Activated CD4-positive, CD25-positive, alpha-beta regulatory T cell treated with anti-CD3 and anti-CD28 coated beads, Interleukin-2, amount 50 U/mL, for 24 hours (primary cell): Measurements from ENCODE around the gene GPD1L.
"Not testable (repeated sequence)": the region's sequence is repeated elsewhere in the genome, so short reads cannot be mapped to it uniquely, and the experiment has no call there.

Source experiments
- ATAC-seq, 2 donors: fragments of 150-1000 bp; cut with Tn5 transposase; one replicate each; pipeline ENCODE4 v1.10.0; 2021; ENCODE audit warnings: mild to moderate bottlenecking in 1 of 2, moderate library complexity in 1 of 2

The GPD1L gene

DNA sequence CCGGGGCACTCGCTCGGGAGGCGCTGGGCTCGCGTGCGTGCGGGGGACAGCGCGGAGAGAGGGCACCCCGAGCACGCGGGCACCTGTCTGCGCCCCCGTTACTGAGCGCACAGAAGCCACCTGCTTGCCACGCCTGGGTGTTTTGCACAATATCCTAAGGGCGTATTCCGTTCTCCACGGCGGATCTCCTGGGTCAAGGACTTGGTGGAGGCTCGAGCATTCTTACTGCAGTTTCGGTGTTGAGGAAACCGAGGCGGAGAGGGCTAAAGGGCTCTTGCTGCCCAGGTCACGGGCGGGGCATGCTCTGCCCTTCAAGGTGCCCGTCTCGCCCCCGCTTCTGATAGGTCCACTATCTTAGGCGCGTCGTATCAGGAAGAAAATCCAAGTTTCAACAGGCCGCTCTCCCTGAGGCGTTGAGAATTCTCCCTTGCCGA lies 526 bp downstream of the GPD1L start:
- no peak for ATAC-seq

DNA sequence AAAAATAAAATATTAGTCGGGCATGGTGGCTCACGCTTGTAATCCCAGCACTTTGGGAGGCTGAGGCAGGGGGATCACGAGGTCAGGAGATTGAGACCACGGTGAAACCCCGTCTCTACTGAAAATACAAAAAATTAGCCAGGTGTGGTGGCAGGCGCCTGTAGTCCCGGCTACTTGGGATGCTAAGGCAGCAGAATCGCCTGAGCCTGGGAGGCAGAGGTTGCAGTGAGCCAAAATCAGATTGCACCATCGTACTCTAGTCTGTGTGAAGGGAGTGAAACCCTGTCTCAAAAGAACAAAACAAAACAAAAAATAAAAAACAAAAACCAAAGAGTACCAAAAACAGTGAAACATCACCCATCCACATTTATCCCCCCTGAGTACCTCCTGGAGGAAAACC lies 1.8 kb downstream of the GPD1L start:
- not testable (repeated sequence) for ATAC-seq

DNA sequence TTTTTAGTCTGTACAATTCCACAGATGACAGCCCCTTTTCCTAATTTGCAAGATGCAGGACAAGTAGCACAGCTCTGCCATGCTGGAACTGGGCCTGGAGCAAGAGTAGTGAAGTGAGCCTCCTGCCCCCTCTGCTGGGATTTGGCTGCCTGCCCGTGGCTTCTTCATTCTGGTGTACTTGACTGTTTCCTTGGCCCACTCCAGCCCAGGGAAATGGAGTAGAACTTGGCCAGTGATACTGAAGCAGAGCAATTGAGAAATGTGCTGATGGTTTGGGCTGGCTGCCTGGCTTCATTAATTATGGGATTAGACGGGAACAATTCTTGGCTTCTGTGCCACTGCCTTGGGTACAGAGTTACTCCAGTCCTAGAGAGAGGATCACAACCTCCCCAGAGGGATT lies 2.8 kb downstream of the GPD1L start:
- ATAC-seq, result no peak

DNA sequence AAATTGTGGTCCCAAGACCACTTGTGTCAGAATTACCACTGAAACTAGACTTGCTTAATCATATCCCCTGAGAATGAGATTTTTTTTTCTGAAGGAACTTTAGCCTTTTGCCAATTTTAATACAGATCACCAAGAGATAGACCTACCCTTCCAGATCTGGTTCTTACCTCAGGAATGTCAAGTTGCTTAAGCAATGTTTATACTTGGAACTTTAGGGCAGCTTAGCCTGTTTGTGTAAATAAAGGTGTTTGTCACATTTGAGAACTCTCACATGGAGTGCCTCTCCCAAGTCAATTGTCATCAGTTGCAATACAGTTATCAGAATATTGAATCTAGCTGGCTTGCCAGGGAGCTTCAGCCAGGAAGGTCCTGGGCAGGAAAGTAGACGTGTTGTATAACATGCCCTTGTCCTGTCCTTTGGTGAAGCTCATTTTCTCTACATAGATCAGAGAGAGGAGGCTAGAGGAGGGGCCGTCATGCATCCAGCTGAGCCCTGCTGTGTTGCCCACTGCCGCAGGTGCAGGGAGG lies 3.9 kb downstream of the GPD1L start:
- no peak for ATAC-seq

DNA sequence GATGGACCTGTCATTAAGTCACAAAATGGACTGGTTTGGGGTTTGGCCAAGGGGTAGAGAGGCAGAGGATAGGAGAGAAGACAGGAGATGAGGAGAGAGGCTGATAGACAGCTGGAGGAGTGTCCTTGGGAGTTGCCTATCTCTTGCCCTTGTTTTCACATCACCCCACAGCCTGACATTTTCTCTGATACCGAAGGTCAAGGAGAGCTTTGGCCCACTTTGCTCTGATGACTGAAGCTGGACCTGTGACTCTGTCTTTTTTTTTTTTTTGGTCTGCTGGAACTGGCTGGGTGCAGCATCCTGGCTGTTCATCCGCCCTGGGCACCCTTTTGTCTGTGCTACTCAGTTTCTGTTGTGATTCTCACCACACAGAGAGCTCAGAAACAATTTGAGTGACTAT lies 5.1 kb downstream of the GPD1L start:
- no peak for ATAC-seq

DNA sequence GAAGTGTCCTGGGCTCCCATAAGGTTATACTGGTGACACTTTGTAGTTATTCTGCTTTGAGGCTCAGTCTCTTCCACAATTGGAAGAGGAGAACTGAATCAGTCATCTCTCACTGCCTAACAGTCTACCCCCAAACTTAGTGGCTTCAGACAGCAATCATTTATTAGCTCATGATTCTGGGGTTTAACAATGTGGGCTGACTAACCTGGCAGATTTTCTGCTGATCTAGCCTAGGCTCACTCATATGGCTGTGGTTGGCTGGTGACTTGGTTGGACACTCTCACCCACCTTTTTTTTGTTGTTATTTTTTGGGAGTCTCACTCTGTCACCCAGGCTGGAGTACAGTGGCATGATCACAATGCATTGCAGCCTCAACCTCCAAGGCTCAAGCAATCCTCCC lies 7.1 kb downstream of the GPD1L start:
- peak; percentile 70 to 74 for ATAC-seq

DNA sequence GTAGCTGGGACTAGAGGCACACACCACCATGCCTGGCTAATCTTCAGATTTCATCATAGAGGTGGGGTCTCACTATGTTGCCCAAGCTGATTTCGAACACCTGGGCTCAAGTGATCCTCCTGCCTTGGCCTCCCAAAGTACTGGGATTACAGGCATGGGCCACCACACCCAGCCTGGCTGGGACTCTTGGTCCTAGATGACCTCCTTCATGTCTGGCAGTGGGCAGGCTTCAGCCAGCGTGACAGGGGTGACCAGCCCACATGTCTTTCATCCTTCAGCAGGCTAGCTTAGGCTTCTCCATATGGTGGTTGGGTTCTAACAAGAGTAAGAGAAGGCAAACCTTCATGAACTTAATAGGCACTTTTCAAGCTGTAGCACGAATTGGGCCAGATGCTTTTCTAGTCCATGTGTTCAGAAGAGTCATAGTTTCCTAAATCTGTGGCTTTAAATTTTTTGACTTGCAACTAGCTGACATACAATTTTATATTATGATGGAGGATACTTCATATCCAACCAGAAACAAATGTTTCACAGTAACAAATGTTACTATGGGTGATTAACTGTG lies 7.6 kb downstream of the GPD1L start:
- ATAC-seq, result no peak

DNA sequence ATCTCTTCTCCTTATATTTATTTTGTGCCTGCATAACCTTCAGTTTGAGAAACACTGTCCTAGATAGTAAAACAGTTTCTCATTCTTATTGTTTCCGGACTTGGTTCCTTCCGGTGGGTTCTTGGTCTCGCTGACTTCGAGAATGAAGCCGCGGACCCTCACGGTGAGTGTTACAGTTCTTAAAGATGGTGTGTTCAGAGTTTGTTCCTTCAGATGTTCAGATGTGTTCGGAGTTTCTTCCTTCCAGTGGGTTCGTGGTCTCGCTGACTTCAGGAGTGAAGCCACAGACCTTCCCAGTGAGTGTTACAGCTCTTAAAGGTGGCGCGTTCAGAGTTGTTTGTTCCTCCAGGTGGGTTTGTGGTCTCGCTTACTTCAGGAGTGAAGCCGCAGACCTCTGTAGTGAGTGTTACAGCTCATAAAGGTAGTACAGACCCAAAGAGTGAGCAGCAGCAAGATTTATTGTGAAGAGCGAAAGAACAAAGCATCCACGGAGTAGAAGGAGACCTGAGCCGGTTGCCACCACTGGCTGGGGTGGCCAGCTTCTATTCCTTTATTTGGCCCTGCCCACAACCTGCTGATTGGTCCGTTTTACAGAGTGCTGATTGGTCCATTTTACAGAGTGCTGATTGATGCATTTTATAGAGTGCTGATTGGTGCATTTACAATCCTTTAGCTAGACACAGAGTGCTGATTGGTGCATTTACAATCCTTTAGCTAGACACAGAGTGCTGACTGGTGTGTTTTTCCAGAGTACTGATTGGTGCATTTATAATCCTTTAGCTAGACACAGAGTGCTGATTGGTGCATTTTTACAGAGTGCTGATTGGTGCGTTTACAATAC lies 8.3 kb downstream of the GPD1L start:
- peak; percentile 48 to 55 for ATAC-seq

DNA sequence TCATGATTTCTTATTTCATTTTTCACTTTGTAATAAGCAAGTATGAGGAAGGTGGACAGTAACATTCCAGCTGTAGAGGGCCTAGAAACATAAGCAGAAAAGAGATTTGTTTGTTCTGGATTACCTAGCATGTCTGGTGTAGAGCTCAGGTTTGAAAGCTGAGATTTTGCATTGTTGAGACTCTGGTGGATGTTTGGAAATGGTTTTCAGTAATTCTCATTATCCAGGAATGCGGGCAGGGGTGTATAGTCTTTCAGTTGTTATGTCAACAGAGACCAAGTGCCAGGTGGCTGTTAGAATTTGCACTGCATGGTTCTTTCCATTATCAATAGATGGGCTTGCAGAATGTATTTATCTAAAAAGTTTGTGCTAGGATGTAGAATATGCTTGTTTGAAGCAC lies 10.9 kb downstream of the GPD1L start:
- no peak for ATAC-seq

DNA sequence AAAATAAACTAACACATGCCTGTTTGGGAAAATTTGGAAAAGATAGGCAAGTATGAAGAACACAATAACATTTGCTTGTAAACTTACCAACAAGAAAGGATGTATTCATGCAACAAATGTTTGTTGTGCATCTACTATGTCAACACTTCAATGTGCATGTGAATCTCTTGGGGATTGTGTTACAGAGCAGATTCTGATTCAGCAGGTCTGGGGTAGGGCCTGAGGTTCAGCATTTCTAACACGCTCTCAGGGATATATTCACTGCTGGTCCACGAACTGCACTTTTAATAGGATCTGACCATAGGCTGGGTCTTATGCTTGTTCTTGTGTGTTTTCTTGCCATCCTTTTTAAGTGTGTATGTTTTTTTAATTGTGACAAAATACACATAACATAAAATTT lies 11.8 kb downstream of the GPD1L start:
- ATAC-seq, result no peak

DNA sequence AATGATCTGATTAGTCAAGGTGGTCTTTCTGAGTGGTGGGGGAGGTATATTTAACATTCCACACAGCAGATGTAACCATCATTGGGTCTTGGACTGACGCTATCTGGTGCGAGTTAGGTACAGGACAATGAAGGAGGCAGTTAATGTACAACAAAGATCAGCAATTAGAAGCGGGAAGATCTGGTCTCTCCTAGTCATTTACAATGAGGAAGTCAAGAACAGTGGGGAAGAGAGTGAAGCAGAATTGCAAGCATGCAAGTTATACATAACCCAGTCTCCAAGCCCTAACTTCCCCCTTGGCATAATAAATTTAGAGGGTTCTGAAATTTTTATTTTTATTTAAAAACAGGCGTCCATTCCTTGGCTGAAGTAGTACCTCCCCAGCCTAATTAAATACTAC lies 14.1 kb downstream of the GPD1L start:
- no peak for ATAC-seq

DNA sequence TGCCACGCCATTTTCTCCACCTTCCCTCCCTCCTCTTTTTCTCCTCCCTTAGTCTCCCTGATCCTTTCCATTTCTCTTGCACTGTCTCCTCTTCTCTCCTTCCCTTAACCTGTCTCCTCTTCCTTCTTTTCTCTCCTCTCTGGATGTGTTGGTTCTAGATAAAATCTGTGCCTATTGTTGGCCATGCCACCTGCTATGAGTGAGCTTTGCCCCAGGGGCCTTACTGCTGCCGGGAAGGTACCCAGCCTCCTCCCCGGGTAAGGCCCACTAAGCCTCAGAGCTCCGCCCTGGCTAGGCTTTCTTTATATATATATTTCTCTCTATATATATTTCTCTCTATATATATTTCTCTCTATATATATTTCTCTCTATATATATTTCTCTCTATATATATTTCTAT lies 14.7 kb downstream of the GPD1L start:
- ATAC-seq, result no peak

DNA sequence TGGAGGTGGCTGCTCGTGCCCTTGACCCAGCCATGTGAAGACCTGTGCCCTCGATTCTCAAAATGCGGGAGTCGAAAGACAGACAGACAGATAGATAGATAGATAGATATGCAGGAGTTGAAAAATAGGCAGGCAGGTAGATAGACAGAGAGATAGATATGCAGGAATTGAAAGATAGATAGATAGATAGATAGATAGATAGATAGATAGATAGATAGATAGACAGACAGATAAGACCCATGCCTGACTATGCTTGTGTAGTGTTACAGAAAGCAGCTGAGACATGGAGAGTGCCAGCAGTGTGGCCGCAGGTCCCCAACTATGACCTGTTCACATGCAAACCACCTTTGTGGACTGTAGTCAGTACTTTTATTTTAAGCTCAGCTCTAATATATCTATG lies 17.2 kb downstream of the GPD1L start:
- no peak for ATAC-seq

DNA sequence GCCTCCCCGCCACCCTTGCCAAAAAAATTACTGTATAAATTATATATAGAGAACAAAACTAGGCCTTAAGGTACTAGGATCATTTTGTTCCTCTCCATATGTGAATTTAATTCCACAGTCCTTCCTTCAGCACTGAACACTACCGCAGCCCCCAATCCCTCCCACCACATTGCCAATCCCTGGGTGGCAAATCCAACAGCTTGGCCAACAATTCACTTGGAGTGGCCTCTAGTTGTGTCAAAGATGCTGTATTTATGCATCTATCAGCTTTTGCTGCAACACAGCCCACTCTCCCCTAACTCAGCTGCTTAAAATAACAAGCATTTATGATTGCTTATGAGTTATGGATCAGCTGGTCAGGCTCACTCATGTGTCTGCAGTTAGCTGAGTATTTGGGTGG lies 18.6 kb downstream of the GPD1L start:
- no peak for ATAC-seq

DNA sequence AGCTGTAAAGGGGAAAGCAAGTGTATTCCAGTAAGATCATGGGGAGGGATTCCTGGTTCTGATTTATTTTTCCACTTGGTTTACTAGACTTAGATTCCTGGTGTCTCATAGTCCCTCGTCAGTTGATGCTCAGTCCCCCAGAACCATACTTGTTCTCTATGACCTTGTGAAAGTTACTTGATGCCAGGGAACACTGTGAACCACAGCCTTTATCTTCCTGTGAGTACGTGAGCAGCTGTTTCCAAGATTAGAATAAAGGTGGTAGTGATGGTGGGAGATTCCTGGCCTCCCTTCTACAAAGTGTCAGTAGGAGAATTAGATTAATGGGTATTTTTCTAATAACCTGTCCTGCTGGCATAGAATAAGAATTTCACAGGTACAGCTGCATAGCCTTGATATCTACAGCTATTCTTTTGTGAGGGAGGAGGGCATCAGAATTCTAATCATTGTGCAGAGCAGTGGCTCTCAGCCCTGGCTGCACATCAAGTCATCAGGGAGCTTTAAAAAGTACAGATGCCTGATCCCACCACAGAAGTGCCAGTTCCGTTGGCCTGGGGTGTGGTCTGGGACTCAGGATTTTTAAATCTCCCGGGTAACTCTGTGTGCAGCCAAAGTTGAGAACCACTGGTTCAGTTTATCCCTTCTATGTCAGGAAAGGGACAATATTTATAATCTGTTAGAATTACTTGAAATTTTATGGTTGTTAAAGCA lies 20.0 kb downstream of the GPD1L start:
- no peak for ATAC-seq

DNA sequence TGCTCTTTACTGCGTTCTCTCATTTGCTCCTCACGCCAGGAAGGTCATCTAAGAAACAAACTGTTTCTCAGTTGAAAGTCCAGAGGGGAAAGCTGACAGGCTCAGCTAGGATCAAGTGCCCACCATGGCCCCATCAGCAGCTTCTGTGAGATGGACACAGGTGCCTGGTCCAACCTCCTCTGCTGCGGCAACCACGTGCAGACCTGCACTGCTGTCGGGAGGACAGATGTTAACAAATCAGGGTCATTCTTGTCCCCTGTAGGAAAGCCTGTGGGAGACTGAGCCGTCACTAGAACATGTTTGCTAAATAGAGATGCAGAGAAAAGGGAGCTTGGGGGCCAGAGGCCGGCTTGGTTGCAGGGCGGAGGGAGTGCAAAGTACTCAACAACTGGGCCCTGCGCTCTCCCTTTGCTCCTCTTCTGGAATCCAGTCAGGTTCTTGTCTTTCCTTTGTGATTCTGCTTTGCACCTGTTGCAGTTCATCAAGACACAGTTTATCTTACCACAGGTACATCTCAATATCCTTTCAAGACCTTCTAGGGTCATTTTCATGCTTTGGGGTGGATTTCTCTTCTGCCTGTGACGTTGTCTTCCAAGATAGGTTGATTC lies 20.9 kb downstream of the GPD1L start:
- ATAC-seq, result no peak

DNA sequence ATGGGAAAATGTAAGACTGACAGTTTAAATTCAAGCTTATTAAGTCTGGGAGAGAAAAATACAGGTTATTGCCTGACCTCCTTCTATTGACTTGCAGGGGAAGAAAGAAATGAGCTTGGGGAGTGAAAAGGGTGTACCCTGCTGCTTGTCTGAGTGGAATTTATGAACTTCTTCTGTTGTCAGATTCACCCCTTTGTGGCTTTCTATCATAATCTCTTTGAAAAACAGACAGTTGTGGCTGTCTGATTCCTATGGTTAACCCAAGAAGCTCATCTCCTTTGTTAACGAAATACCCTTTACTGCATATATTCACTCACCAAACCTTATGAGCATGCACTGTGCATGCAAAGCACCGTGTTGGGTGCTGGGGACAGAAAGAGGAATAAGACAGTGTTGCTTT lies 22.5 kb downstream of the GPD1L start:
- ATAC-seq, result no peak

DNA sequence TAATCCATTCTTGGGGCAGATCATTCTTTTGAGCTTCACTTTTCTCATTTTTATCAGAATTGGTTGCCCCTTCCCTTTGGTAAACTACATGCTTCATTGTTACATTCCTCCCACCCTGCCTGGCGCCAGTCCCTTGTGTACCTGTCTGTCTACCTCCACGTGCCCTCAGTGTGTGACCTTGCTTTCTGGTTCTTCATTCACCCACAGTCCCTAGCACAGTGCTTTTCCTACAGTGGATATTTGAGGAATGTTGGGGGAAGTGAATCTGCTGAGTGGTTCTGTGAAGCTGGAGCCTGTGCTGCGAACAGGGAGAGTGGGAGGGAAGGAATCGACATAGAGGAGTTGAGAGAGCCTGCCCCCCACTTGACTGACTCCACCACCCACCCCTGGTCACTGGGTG lies 23.4 kb downstream of the GPD1L start:
- no peak for ATAC-seq

DNA sequence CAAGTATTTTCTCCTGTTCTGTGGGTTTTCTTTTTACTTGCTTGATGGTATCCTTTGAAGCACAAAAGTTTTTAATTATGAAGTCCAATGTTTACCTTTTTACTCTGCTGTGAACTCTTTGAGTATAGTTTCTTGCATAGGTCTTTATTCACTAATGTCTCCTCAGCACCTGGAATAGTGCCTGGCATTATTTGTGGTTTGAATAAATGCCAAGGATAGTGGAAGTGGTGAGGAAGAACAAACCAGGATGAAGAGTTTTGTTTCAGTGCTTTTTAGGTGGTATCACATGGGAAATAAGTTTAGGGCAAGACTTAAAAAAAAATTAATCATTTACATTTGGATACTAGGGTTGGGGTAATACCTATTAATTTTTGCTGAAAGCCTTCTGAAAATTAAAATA lies 25.7 kb downstream of the GPD1L start:
- no peak for ATAC-seq

DNA sequence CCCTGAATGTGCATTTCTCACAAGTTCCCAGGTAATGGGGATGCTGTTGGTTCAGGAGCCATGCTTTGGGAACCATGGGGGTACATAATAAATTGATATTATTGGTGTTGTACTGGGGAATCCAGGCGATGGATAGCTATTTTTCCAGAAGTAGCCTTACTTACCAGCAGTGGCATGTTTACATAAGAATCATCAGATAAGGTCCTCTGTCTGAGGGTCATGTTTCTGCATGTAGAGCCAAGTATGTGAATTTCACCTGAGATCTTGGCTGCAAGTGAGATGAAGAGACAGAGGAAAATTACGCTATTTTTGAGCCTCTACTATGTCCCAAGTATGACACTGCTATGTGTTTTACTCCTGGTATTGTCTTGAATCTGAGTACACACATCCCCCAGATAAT lies 26.3 kb downstream of the GPD1L start:
- no peak for ATAC-seq

DNA sequence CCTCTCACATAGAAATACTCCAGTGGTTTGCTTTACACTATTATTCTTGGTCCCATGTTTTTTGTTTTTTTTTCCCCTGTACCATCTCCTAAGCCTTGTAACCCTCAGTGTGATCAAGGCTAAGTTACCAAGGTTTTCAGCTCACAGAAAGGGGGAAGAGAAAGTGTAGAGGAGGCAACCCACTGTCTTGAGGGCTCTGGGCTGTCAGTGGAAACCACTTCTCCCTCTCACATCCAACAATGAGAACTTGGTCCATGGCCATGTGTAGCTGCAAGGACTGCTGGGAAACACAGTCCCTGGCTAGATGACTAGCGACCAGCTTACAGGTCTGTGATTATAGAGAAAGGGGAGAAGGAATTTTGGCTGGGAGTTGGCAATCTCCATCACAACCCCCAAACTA lies 30.3 kb downstream of the GPD1L start:
- no peak for ATAC-seq

DNA sequence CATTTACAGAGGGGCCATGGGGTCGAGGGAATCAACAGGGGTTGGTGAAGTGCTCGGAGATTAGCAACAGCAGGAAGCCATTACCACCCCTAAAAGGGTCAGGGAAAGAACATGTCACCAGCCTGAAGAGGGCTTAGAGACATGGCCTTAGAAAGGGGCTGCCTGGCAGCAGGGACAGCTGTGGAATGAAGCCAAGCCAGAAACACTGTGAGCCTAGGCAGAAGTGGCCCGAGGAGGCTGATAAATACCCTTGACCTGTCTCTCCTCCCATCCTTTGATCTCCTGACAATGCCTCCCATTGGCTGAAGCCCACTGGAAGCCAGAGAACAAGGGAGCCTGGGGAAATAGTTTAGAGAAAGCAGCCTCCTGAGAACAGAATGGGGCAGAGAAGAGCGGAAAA lies 31.4 kb downstream of the GPD1L start:
- ATAC-seq, result no peak

DNA sequence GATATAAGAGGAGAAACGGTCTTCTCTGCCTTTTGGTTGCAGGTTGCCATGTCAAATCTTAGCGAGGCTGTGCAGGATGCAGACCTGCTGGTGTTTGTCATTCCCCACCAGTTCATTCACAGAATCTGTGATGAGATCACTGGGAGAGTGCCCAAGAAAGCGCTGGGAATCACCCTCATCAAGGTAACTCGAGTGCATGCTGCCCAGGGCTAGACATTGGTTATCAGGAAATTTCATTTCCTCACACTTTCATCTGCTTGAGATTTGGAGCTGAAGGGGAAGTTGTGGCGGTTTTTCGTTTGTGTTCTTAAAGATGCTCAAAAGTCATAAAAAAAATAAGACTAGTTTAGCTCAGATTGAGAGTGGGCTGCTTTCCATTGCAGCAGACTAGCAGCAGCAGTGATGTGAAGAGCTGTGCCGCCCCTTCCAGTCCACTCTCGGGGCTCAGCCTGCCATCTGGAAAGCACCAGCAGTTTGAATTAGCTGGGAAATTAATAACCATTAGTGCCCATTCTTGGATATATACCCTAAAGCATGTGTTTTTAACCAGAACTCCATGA lies 32.2 kb downstream of the GPD1L start:
- ATAC-seq, result no peak
